Activated CD4-positive, alpha-beta T cell treated with anti-CD3 and anti-CD28 coated beads, Interleukin-10, Interleukin-2, amounts not matched to agents 100 ng/mL and 50 ng/mL, durations not matched to agents 16 hours and 8 hours (primary cell): ENCODE data around the gene ZNF536.

ENCODE experiments used
- DNase-seq: peaks from one replicate; pipeline ENCODE4 v3.0.0-alpha.2; 2020

The ZNF536 gene

DNA sequence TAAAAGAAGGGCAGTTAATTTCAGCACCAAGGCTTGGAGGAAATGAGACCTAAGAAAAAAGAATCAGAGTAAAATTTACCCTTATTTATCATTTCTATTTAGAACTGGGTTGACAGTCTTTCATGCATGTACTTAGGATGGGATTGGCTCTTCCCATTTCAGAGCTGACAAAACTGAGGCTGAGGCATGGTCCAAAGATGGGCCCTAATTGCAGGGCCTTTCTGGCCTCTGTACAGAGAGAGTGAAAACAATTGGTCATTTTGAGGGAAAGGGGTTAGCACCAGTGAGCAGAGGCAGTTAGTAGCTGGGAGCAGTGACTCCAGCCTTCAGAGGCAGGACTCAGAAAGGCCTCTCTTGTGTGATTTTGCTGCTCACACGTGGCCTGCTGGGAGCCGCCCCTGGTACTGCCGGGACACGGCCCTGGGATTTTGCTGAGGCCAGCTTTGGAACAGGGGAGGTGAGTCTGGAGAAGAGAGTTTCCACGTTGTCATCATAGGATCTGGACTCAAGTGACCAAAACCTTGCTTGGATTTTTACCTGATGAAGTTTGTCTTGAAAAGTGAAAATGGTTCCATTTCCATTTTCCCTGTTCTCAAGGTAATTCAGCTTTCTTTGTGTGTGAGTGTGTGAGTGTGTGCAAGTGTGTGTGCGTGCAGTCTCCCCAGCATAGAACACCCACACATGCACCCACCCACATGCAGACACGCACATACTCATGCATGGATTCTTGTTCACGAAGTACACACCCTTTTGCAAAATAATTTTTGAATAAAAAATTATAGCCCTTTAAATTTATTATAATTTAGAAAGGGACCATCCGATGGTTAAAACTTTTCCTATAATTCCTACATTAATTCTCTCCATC is at the start of gene ZNF536:
Gene ZNF536, plus strand, starts transcription at position 425 of the 865 bp plus-strand sequence. CDS start 71,179 bp downstream, outside the sequence.
- no peak for DNase-seq

DNA sequence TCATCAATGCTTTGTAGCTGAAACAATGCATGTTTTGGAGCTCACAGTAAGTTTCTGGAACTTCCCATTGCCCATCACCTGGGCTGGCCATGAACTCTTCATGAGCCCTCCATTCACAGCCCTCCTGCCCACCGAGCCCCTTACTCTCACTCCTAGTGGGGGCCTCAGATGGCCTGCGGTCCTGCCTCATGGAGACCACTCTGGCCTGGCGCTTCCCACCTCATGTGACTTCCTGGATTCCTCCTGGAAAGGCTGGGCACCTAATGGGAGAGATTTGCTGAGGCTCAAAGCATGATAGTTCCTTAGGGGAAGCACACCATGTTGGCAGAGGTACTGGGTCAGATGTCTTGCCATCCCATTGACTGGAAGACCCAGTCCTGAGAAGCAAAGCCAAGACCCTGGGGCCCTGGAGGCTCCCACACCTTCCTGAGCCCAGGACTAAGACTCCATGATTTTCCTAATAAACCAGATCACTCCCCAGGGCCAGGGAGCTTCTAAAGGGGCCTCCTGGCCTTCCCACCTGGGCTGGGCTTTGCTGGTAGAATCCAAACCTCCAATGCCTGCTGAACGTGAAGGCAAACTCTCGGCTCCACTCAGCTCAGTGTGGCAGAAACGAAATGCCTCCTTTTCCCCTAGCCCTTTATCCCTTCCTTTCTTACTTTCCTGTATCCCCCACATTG is 49.4 kb upstream of the ZNF536 start:
- DNase-seq, result no peak

DNA sequence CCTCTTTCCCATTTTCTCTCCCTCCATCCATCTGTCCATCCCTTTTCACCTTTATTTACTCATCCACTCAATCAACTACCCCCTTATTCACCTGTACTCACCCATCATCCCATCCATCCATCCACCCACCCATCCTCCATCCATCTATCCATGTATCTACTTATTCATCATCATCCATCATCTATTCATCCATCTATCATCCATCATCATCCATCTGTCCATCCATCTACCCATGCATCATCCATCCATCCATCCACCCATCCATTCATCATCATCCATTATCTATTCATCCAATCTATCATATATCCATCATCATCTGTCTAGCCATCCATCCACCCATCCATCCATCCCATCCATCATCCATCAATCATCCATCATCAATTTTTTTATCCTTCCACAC is 48.3 kb upstream of the ZNF536 start:
- DNase-seq, result no peak

DNA sequence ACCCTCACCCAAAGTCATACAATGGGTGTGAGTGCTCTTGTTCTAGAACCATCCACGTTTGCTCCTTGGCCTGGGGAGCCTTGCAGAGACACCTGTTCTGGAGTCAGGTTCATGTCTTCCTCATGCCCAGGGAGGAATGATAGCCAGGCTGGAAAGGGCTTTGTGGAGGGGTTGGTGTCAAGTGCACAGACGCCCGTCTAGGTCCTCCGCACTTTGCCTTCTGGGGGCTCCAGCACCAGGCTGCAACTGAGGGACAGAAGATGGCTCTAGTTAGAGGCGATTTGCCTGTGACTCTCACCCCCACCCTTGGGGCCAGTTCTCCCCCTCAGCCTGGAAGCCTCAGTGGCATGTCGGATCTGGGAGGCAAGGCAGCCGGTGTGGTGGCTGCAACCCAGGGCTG is 47.2 kb upstream of the ZNF536 start:
- DNase-seq, result no peak

DNA sequence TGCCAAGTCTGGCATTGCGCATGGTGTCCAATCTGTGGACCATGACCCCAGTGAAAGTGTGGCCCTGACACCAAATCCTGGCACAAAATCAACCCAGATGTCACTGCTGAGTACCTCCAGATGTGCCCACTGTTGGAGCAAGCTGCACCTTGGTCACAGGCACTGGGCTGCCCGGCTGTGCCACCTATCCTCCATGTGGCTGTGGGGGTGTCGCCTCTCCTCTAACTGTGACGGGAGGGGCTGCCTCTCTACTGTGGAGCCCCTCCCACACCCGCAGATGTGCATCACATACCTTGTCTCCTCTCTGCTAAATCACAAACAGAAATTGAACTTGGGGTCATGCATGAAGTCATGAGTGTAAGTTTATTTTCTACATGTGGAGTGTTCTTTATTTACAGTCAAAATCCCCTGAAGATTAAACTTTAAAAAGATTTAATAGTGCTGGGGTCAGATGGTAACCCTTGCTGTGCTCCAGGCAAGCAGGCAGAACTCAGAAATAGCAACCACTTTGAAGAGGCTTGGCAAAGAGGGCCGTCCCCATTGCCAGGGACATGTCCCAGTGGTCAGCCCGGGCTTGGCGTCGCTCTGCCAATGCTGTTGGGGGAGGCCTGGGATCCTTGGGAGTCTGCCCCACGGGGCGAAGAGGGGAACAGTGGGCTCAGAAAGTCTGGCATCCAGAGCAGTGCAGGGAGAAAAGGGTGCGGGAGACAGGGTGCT is 46.4 kb upstream of the ZNF536 start:
- DNase-seq, result no peak

DNA sequence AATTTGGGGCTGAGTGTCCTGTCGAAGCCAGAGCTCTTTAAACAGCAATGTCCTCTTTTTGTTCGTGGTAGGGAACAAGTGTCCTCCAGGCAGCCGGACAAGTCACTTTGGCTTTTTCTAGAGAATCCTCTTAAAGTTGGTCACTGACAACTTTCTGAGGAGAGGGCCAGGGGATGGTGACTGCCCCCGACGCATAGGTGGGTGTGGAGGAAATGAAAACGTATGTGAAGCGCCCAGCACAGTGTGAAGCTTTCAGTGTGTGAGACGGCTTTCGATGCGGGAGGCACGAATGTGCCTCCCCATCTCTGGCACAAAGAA is 45.8 kb upstream of the ZNF536 start:
- DNase-seq, result no peak

DNA sequence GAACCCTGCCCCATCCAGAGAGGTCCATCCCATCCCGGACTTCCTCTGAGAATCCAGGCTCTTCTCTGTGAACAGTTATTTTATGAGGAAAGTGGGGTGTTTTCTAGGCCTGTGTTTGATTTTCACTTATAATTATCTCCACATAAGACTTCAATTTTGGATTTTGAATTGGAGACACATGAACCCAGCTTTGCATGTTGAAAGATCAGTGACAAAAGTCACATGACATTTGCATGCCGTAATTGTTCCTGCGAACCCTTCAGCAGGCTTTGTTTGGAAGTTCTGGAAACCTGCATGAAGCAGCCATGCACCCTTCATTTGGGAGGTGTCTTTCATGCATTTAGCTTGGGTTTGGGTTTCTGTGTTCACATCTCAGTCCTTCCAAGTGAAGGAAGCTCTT is 44.9 kb upstream of the ZNF536 start:
- DNase-seq, result no peak

DNA sequence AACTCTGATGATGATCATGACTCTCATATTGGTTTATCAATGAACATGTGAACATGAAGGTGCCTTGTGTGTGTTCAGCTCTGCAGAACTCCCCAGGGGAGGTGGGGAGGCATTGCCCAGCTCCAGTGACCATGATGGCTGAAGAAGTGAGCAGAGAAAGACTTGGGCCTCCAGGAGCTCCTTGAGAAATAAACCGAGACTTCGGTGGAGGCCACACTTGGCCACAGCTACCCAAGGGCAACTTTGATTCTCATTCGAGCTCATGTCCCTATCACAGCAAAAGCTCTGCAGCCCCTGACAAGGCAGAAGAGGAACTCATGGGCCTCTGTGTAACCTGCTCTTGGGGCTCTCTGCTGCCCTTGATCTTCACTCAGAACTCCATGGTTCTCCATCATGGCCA is 44.1 kb upstream of the ZNF536 start:
- DNase-seq, result no peak

DNA sequence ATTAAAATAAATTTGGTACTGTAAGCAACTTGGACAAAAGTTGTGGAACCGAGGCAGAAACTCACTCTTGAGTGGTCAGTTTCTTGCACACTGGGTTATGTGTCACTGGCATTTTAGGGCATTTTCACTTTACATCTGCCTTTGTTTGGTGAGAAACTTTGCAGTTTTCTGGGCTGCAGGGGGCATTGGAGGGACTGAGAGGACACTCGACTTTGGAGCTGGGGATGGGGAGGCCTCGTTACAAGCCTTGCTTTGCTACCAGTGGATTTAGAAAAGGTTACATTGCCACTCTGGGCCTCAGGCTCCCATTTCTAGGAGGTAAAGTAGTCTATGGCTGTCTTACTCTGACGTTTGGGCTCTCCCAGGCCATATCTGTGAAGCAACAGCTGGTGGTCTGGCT is 41.9 kb upstream of the ZNF536 start:
- no peak for DNase-seq

DNA sequence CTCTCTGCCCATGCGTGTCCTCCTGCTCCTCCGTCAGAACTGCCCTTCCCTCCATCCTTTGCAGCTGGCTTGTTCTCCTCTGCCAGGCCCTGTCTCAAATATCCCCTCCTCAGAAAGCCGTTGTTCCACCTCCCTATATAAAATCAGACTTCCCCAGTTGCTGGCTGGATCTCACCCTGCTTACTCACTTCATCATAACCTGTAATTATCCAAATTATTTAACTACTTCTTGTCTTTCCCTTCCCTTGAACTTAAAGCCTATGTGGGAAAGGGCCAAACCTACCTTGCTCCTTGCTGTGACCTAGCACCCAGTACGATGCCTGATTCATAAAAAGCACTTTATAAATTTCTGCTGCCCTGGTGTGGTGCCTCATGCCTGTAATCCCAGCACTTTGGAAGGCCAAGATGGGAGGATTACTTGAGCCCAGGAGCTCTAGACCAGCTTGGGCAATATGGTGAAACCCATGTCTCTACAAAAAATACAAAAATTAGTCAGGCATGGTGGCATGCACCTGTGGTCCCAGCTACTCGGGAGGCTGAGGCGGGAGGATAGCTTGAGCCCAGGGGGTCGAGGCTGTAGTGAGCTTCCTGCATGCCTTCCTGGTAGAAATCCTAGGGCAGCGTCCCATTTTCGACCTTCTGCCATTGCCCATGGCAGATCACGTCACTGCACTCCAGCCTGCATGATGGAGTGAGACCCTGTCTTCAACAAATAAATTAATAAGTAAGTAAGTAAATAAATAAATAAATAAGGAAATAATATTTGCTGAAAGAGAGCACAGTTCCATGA is 39.5 kb upstream of the ZNF536 start:
- no peak for DNase-seq

DNA sequence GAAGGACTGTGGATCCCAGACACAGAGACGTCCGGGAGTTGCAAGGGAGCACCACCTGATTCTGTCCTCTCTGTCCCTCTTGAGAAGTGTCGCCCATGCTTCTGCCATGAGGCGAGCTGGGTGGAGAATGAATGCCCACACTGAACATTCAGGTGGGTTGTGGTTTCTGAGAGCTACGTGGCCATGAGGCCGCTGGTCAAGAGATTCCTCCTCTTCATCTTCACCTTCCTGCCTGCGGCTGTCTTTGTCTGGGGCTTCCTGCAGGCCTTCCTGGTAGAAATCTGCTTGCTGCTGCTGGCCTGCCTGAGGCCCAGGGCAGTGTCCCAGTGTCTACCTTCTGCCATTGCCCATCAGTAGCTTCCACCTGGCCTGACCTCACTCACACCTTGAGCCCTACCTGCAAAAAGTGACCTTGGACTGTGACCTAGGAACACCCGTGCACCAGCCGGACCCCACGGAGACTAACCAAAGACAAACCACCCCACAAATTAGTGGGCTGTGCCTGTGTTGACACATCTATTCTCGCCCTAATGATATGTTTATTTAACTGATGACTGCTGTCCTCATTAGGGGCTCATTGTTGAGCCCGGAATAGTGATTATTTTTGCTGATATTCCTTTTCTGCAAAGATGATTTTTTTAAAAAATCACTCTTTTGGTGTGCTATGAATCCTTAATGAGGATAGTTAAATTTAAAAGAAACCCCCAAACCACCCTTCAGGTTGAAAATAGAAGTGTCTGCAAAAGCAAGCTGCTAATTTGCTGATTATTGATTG is 38.7 kb upstream of the ZNF536 start:
- DNase-seq, result no peak

DNA sequence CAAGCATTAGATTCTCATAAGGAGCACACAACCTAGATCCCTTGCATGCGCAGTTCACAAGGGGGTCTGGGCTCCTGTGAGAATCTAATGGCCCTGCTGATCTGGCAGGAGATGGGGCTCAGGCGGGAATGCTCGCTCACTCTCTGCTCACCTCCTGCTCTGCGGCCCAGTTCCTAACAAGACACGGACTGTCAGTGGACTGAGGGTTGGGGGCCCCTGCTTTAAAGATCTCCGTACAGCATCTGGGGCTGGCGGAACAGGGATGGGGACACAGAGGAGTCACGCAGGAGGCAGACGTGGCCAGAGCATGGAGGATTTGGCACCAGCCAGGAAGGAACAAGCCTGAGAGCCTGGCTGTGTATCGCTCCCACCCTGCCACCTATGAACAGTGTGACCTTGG is 37.3 kb upstream of the ZNF536 start:
- DNase-seq, result no peak

DNA sequence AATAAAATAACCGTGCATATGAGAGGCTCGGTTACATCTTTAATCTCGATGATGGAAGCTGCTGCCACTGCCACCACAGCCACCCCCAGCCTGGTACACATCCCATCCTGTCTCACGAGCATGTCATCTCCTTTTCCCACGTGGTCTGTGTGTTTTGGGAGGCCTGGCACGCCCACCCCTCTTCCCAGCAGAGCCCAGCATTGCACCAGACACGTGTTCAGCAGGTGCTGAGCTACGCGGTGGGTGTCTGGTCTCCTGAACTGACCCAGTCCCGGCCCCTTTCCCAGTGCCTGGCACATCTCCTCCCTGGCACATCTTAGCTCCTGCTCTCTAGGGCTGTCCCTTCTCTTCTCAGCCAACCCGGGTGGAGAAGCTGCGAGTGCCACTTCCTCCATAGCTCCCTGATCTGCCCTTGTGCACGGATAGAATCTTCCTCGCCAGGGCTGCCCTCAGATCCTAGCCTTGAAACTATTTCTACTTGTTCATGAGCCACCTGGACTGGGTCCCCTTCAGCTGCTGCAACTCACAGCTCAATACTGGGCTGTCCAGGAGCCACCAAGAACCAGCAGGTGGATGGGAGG is 36.8 kb upstream of the ZNF536 start:
- DNase-seq, result no peak

DNA sequence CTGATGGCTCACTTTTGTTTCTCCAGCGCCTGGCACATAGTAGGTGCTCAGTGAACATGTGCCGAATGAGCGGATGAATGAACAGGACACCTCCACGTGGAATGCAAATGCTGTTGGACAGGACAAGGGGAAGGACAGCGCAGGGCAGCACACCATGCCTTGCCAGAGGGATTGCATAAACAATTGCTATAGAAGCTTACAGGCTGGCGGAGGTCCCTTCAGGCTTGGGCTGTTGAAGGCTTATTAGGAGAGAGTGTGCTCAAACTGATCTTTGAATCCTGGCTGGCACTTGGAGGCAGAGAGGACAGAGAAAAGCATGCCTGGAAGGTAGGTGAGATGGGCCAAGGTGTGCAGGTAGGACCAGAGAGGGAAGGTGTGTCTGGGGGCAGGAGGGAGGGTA is 35.9 kb upstream of the ZNF536 start:
- DNase-seq, result no peak

DNA sequence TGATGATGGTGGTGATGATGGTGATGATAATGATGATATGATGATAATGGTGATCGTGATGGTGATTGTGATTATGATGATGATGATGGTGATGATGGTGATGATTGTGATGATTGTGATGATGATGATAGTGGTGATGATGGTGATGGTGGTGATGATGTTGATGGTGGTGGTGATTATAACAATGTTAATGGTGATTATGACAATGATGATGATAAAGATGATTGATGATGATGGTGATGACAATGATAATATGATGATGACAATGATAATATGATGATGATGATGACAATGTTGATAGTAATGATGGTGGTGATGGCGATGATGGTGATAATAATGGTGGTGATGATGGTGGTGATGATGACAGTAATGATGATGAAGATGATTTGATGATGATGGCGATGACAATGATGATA is 34.1 kb upstream of the ZNF536 start:
- DNase-seq, result no peak

DNA sequence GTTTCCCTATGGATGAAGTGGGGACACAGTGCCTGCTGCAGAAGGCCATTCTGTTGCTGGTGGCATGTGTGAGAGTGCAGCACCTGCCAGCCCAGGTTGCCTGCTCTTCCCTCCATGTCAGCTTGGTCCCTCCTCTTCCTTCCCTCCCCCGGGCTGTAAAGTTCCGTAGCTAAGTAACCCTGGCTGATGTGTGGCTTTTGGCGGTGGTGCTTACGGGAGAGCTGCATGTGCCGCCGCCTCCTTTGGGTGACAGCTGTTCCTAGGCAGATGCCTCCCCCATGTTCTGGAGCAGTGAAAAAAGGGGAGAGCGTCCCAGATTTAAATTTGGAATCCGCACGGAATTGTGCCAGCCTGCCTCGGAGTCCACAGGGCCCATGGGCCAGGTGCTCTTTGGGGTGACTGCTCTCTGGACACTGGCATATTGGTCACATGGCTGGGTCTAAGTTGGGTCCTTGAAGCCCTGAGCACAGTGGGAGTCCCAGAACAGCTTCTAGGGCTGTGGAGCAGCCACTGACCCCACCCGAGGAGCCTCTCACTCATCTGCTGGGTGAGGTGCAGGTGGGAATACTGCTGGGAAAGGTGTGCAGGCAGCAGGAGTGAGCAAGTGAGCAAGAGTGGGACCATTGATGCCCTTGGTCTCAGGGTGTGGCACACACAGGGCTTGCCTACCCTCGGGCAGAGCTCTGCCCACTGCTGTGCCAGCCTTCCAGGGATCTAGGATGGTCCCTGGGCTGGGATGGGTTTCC is 33.1 kb upstream of the ZNF536 start:
- DNase-seq, result no peak

DNA sequence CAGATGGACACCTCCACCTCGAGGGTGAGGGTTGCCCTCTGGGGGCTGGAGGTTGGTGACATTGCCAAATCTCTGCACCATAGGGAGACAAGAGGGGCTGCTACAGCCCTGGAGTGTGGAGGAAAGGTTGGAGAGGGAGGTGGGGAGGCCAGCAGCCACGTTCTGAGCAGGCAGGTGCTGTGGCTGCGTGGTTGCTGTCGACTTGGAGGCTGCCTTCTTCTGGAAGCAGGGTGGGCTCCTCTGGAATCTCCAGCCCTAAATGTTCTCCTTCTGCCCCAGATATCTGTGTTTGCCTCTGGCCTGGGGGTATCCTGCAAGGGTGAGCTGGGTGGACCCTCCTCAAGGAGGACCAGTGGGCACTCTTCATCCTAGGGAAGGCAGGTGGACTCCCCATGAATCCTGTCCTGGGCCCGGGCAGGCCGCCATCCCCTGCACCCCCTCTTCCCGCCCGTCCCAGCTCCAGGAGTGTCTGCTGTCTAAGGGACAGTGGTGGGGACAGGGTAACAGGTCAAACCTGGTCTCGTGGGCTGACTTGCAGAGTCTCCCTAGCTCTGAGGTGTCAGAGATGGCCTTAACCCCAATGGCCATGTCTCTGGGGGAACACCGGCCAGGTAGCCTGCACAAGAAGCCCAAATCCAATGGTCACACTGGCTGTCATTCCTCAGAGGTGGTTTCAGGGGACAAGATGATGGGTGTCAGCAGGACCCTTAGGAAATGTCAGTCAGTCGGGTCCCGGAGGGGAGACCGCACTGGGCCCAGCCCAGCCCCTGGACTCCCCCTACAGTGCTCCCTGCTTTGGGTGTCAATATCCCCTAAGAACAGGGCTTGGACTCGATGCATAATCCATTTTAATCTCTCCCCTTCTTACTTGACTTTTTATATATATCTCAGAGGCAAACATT is 32.3 kb upstream of the ZNF536 start:
- DNase-seq, result no peak

DNA sequence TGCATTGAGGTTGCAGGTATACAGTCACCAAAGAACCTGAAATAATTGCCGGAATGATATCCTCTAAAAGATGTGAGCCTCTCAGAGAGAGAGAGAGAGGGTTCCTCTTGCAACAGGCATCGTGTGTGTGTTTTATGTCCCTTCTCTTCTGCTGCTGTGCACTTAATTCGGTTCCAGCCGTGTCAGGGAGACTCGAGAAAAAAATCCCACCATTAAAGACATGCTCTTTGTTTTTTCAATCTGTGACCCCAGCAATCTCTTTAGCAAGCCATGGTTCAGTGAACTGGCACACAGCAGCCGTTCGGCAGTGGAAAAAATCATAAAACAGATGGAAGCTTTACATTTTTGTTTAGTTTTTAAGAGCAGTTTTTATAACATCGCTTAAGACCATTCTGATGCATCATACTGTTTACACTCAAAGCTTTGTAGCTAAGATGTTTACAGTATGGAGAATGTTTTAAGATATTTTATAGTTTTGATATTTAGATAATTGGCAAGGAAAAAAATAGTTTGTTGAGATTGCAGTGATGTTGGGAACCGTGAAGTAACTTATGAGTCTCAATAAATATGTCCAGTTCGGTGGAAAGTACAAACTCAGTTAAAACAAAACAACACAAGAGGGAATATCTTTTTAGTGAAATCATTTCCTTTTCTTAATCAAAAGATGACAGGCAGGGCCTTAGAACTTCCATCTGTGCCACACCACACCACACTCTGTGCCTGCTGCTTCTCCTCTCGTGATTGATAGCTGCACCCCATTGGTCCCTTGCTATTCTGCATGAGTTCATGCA is 31.2 kb upstream of the ZNF536 start:
- DNase-seq, result no peak

DNA sequence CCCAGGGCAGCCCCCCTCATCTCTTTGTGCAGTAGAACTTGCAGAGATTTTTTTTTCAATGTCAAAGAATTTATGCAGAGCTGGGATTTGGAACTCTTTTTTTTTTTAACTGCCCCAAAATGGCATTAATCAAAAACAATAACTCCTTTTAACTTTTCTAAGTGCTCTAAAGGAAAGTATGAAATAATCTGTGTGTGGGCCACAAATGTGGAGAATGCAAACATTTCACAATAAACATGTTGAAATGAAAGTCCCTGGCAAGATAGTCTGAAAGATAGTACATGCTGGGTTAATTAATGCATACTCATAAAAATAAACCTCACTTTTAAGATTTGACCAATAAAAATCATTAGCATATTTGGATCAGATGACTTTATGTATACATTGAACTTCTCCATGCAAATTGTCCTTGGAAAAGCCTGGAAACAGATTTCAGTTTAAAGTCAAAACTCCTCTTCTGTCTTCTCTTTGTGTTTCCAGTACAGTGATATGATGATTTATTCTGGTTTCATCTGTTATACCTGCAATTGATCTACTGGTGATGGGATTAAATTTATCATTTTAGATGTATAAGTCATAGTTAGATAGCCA is 30.5 kb upstream of the ZNF536 start:
- DNase-seq, result no peak
